H9 (cell line): ENCODE data around the gene OR6C76. TPM values are rescaled to one million over a fixed set of nuclear protein-coding genes. Genes with fewer than 3 reads are reported as not detected.

ENCODE experiments used
- DNase-seq: peaks from one replicate; pipeline ENCODE4 v3.0.0-alpha.2; 2017
- H2AFZ ChIP-seq: one replicate; pipeline ENCODE4 v1.6.1; 2013; ENCODE audit warnings: mild to moderate bottlenecking, low read length, control low read depth, moderate library complexity
- H2AK5ac ChIP-seq: 2 replicates; pipeline ENCODE4 v1.6.1; 2013; ENCODE audit warnings: low read length, control low read depth, mixed read lengths; ENCODE audit not compliant: insufficient read length
- H2BK120ac ChIP-seq: one replicate; pipeline ENCODE4 v1.6.1; 2013; ENCODE audit warnings: low read depth, mild to moderate bottlenecking, low read length, control low read depth, inconsistent platforms; ENCODE audit not compliant: poor library complexity, severe bottlenecking
- H2BK12ac ChIP-seq: 2 replicates; pipeline ENCODE4 v1.6.1; 2013; ENCODE audit warnings: low read length, control low read depth, mixed read lengths, low read depth; ENCODE audit not compliant: insufficient read length
- H2BK15ac ChIP-seq: 2 replicates; pipeline ENCODE4 v1.6.1; 2013; ENCODE audit warnings: low read depth, low read length, control low read depth
- H2BK20ac ChIP-seq: one replicate; pipeline ENCODE4 v1.6.1; 2013; ENCODE audit warnings: low read depth, mild to moderate bottlenecking, low read length, control low read depth, inconsistent platforms; ENCODE audit not compliant: poor library complexity, severe bottlenecking
- H2BK5ac ChIP-seq: 2 replicates; pipeline ENCODE4 v1.6.1; 2013; ENCODE audit warnings: low read length, control low read depth, mixed read lengths; ENCODE audit not compliant: insufficient read length
- H3K14ac ChIP-seq: 2 replicates; pipeline ENCODE4 v1.6.1; 2013; ENCODE audit warnings: low read length, control low read depth; ENCODE audit not compliant: insufficient read depth
- H3K18ac ChIP-seq: 2 replicates; pipeline ENCODE4 v1.6.1; 2013; ENCODE audit warnings: low read depth, mild to moderate bottlenecking, mixed read lengths, low read length, control low read depth; ENCODE audit not compliant: insufficient read length
- H3K23ac ChIP-seq: 2 replicates; pipeline ENCODE4 v1.6.1; 2013; ENCODE audit warnings: low read length, control low read depth, mixed read lengths, low read depth; ENCODE audit not compliant: insufficient read length
- H3K23me2 ChIP-seq: 2 replicates; pipeline ENCODE4 v1.6.1; 2013; ENCODE audit warnings: low read depth, mild to moderate bottlenecking, mixed read lengths, low read length, control low read depth; ENCODE audit not compliant: insufficient read length, poor library complexity, severe bottlenecking
- H3K27ac ChIP-seq: 2 replicates; pipeline ENCODE4 v1.5.1; 2013; ENCODE audit warnings: low read length, control low read depth, mixed read lengths, low read depth; ENCODE audit not compliant: insufficient read length
- H3K27me3 ChIP-seq: 2 replicates; pipeline ENCODE4 v1.6.1; 2013; ENCODE audit warnings: low read length, control low read depth, inconsistent platforms; ENCODE audit not compliant: insufficient read depth
- H3K4ac ChIP-seq: 2 replicates; pipeline ENCODE4 v1.6.1; 2013; ENCODE audit warnings: low read depth, mild to moderate bottlenecking, control low read depth, inconsistent platforms, low read length, moderate library complexity
- H3K4me1 ChIP-seq: 2 replicates; pipeline ENCODE4 v1.6.1; 2013; ENCODE audit warnings: low read length, control low read depth, inconsistent platforms; ENCODE audit not compliant: insufficient read depth
- H3K4me2 ChIP-seq: 2 replicates; pipeline ENCODE4 v1.6.1; 2013; ENCODE audit warnings: low read length, control low read depth, mixed read lengths; ENCODE audit not compliant: insufficient read length, insufficient read depth
- H3K56ac ChIP-seq: 2 replicates; pipeline ENCODE4 v1.6.1; 2013; ENCODE audit warnings: low read depth, mild to moderate bottlenecking, mixed read lengths, low read length, control low read depth; ENCODE audit not compliant: insufficient read length
- H3K79me1 ChIP-seq: 2 replicates; pipeline ENCODE4 v1.6.1; 2013; ENCODE audit warnings: low read depth, mild to moderate bottlenecking, moderate library complexity, low read length, control low read depth, inconsistent platforms; ENCODE audit not compliant: insufficient read depth, poor library complexity, severe bottlenecking
- H3K79me2 ChIP-seq: 2 replicates; pipeline ENCODE4 v1.6.1; 2013; ENCODE audit warnings: low read length, control low read depth, inconsistent platforms; ENCODE audit not compliant: insufficient read depth
- H3K9ac ChIP-seq: 2 replicates; pipeline ENCODE4 v1.6.1; 2013; ENCODE audit warnings: low read length, control low read depth, mixed read lengths; ENCODE audit not compliant: insufficient read length; ENCODE audit errors: extremely low read depth
- H3K9me3 ChIP-seq: one replicate; pipeline ENCODE4 v1.6.1; 2013; ENCODE audit warnings: low read depth, low read length, inconsistent platforms; ENCODE audit not compliant: control insufficient read depth
- H3T11ph ChIP-seq: one replicate; pipeline ENCODE4 v1.6.1; 2013; ENCODE audit warnings: mild to moderate bottlenecking, low read length, control low read depth, inconsistent platforms
- H4K20me1 ChIP-seq: one replicate; pipeline ENCODE4 v1.6.1; 2013; ENCODE audit not compliant: control insufficient read depth, insufficient read length, insufficient read depth
- H4K5ac ChIP-seq: 2 replicates; pipeline ENCODE4 v1.6.1; 2013; ENCODE audit warnings: low read depth, mild to moderate bottlenecking, mixed read lengths, low read length, control low read depth; ENCODE audit not compliant: insufficient read length
- H4K8ac ChIP-seq: replicated peaks from 2 replicates; pipeline ENCODE4 v1.6.1; 2013; ENCODE audit warnings: low read length, control low read depth, mixed read lengths, low read depth; ENCODE audit not compliant: insufficient read length
- H4K91ac ChIP-seq: 2 replicates; pipeline ENCODE4 v1.6.1; 2013; ENCODE audit warnings: low read depth, mild to moderate bottlenecking, moderate library complexity, mixed read lengths, low read length, control low read depth; ENCODE audit not compliant: insufficient read length
- H3K27ac Mint-ChIP-seq, 3 experiments: 2 replicates in 2 of 3; 3 replicates in 1 of 3; pipeline ENCODE4 v1.8.0; 2020 to 2021; ENCODE audit warnings: mixed read lengths in 3 of 3, mild to moderate bottlenecking in 1 of 3, moderate library complexity in 1 of 3
- H3K27me3 Mint-ChIP-seq: 2 replicates; pipeline ENCODE4 v1.8.0; 2021; ENCODE audit warnings: low read depth, mild to moderate bottlenecking, moderate library complexity, mixed read lengths
- H3K36me3 Mint-ChIP-seq, 3 experiments: 2 replicates in 2 of 3; 3 replicates in 1 of 3; pipeline ENCODE4 v1.8.0; 2020 to 2021; ENCODE audit warnings: low read depth in 3 of 3, mixed read lengths in 3 of 3; ENCODE audit not compliant: insufficient read depth in 1 of 3
- H3K4me1 Mint-ChIP-seq, 2 experiments: 2 replicates each; pipeline ENCODE4 v1.8.0; 2020; ENCODE audit warnings: mixed read lengths in 2 of 2
- H3K4me3 Mint-ChIP-seq, 2 experiments: 2 replicates in 1 of 2; 3 replicates in 1 of 2; pipeline ENCODE4 v1.8.0; 2020 to 2021; ENCODE audit warnings: mild to moderate bottlenecking in 2 of 2, mixed read lengths in 2 of 2, moderate library complexity in 1 of 2
- H3K9me3 Mint-ChIP-seq, 2 experiments: 2 replicates in 1 of 2; 3 replicates in 1 of 2; pipeline ENCODE4 v1.8.0; 2020; ENCODE audit warnings: mild to moderate bottlenecking in 2 of 2, mixed read lengths in 2 of 2, moderate library complexity in 1 of 2
- WGBS: extraction: QIAGEN DNeasy Blood & Tissue Kit; methylation state at CpG from one replicate; pipeline ENCODE4 v1.1.7; 2013; ENCODE audit warnings: missing lambda C conversion rate, low lambda C conversion rate, mixed read lengths; ENCODE audit not compliant: insufficient read length; ENCODE audit errors: extremely low coverage; 5-methylcytosine and 5-hydroxymethylcytosine counted together
- total RNA-seq: library from RNA; stranded (reverse); gene quantifications from 2 replicates; pipeline ENCODE4 v1.2.1, GENCODE V29; 2021
- TF ChIP-seq, protein P1 (sequence below): fragments of 200-600 bp; sonication (generic); conservative IDR thresholded peaks from 3 replicates; pipeline ENCODE4 v1.8.0; 2021; ENCODE audit warnings: antibody characterized with exemption, mild to moderate bottlenecking

The OR6C76 gene
- total RNA-seq, 1 experiment from 2014 or later, result not detected

DNA sequence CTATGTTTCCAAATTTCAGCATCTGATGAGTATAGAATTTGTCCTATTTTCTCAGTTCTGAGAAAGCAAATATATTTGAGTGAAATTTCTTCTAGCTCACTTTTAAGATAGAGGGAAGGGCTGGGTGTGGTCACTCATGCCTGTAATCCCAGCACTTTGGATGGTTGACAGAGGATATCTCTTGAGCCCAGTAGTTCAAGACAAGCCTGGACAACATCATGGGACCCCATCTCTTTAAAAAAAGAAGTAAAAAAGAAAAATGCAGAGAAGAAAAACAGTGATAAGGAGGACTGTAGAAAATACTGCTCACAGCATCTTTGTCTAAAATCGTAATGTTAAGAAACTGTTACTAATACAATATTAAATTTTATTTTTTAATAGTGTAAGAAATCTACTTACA, 46.2 kb downstream of the OR6C76 start:
- no peak overlapping the region for H2BK12ac ChIP-seq
- H3K14ac ChIP-seq, result no peak overlapping the region
- no peak overlapping the region for H4K91ac ChIP-seq
- H3K79me2 ChIP-seq, result no peaks in the 10 kb centered on the region
- Mint-ChIP-seq H3K4me1 (no peaks in the 10 kb centered on the region), H3K9me3 (no peaks in the 10 kb centered on the region), H3K4me3 (no peak overlapping the region), H3K27me3 (no peaks in the 10 kb centered on the region), H3K36me3 (no peaks in the 10 kb centered on the region), H3K27ac (no peak overlapping the region)
- no peaks in the 10 kb centered on the region for H3K79me1 ChIP-seq
- no peak overlapping the region for H2BK20ac ChIP-seq
- H3K23ac ChIP-seq, result no peak overlapping the region
- H2BK5ac ChIP-seq, result no peak overlapping the region
- H2AK5ac ChIP-seq, result no peak overlapping the region
- H3K4me2 ChIP-seq, result no peak overlapping the region
- no peaks in the 10 kb centered on the region for H3K9me3 ChIP-seq
- H3K27ac ChIP-seq, result no peak overlapping the region
- no peak overlapping the region for H2BK15ac ChIP-seq
- H4K8ac ChIP-seq, result no peak overlapping the region
- H3T11ph ChIP-seq, result no peak overlapping the region
- H2BK120ac ChIP-seq, result no peak overlapping the region
- no peaks in the 10 kb centered on the region for H3K4me1 ChIP-seq
- H4K20me1 ChIP-seq, result no peaks in the 10 kb centered on the region
- no peaks in the 10 kb centered on the region for H3K27me3 ChIP-seq
- no peak overlapping the region for H4K5ac ChIP-seq
- no peaks in the 10 kb centered on the region for H3K23me2 ChIP-seq
- no peak for DNase-seq
- no peak overlapping the region for H3K56ac ChIP-seq
- no peak overlapping the region for H3K18ac ChIP-seq
- WGBS, result no CpG with 5 or more reads among the region's 1 CpG
- no peak overlapping the region for H3K9ac ChIP-seq
- no peak overlapping the region for H3K4ac ChIP-seq
- TF ChIP-seq, protein P1, sequence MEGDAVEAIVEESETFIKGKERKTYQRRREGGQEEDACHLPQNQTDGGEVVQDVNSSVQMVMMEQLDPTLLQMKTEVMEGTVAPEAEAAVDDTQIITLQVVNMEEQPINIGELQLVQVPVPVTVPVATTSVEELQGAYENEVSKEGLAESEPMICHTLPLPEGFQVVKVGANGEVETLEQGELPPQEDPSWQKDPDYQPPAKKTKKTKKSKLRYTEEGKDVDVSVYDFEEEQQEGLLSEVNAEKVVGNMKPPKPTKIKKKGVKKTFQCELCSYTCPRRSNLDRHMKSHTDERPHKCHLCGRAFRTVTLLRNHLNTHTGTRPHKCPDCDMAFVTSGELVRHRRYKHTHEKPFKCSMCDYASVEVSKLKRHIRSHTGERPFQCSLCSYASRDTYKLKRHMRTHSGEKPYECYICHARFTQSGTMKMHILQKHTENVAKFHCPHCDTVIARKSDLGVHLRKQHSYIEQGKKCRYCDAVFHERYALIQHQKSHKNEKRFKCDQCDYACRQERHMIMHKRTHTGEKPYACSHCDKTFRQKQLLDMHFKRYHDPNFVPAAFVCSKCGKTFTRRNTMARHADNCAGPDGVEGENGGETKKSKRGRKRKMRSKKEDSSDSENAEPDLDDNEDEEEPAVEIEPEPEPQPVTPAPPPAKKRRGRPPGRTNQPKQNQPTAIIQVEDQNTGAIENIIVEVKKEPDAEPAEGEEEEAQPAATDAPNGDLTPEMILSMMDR, result no peak
- no peak overlapping the region for H2AFZ ChIP-seq

Other genes starting within 250 kb of the OR6C76 start
- not detected in 2 replicates for gene OR10A7, start 205.2 kb upstream of the OR6C76 start, total RNA-seq
- not detected in 2 replicates for gene OR6C74, start 181.6 kb upstream of the OR6C76 start, total RNA-seq
- not detected in 2 replicates for gene OR6C6, start 129.7 kb upstream of the OR6C76 start, total RNA-seq
- not detected in 2 replicates for gene OR6C1, start 111.9 kb upstream of the OR6C76 start, total RNA-seq
- not detected in 2 replicates for gene OR6C3, start 95.5 kb upstream of the OR6C76 start, total RNA-seq
- gene OR6C75, start 63.3 kb upstream of the OR6C76 start, total RNA-seq, result not detected in 2 replicates
- gene OR6C65, start 25.7 kb upstream of the OR6C76 start, total RNA-seq, result not detected in 2 replicates
- gene OR6C2, start 17.8 kb downstream of the OR6C76 start, total RNA-seq, result not detected in 2 replicates
- not detected in 2 replicates for gene OR6C70, start 43.9 kb downstream of the OR6C76 start, total RNA-seq
- gene OR6C68, start 66.1 kb downstream of the OR6C76 start, total RNA-seq, result not detected in 2 replicates
- not detected in 2 replicates for gene OR6C4, start 123.3 kb downstream of the OR6C76 start, total RNA-seq
- gene OR2AP1, start 146.2 kb downstream of the OR6C76 start, total RNA-seq, result not detected in 2 replicates
- gene OR10P1, start 210.6 kb downstream of the OR6C76 start, total RNA-seq, result not detected in 2 replicates